Activated CD8-positive, alpha-beta memory T cell treated with anti-CD3 and anti-CD28 coated beads, Interleukin-2, amount 50 U/mL, for 4 hours (primary cell): ENCODE results near the gene SLC15A4.

ENCODE experiments used
- DNase-seq: peaks from one replicate; pipeline ENCODE4 v3.0.0-alpha.2; 2020

SLC15A4 gene

GRCh38 chr12:128792398-128792797 lies 31.4 kb downstream of the SLC15A4 start:
- DNase-seq = no peak

DNA sequence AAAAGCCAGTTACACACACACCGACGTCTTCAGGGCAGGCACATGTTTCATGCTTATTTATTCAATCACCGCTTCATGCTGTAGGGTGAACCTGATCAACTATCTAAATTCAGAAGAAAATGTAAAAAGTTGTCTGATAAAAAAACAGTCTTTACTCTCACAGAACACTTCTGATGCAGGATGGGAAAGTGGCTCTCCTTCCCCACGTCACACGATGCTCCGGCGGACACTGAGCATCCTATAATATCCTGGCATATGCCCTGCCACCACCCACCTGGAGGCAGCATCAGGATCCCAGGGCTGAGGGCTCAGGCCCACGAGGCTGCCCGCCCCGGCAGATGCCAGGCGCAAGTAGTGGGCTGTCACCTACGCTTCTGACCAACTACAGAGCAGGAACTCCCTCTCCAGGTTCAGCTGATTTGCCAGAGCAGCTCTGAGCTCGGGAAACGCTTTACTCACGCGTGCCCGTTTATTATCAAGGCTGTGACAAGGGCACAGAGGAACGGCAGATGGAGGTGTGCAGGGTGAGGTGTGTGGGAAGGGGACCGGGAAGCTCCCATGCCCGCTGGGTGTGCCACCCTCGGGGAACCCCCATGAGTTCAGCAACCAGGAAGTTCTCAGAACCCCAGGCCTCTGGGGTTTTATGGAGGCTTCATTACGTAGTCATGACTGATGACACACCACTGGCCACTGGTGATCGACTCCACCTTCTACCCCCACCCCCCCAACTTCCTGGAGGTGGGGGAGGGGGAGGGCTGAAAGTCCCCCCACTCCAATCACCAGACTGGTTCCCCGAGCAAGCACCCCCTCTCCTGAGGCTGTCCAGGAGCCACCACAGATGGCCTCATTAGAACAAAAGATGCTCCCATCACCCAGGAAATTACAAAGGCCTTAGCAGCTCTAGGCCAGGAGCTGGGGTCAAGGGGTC lies 32.1 kb downstream of the SLC15A4 start:
- DNase-seq = no peak

GRCh38 chr12:128790653-128791373 lies 32.9 kb downstream of the SLC15A4 start:
- no peak for DNase-seq

GRCh38 chr12:128790221-128790620 lies 33.5 kb downstream of the SLC15A4 start:
- DNase-seq = no peak

- no peak for DNase-seq
Measured at GRCh38 chr12:128789356-128789929, 34.3 kb downstream of the SLC15A4 start.

DNA sequence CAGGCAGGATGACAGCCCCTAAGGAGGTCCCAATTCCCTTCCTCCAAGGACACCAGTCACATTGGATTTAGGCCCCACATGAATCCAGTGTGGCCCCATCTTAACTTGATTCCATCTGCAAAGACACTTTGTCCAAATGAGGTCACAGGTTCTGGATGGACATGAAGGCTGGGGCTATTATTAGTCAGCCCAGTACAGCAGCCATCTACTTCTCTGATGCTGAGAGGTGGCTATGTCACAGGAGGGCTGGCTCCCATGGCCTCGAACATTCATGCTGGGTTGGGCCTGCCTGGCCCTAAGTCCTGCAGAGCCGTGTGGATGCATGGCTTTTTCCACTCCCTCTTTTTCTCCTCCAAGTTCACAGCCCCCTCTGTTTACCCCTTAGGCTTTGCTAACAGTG lies 35.9 kb downstream of the SLC15A4 start:
- DNase-seq = no peak

- no peak for DNase-seq
Measured at GRCh38 chr12:128786741-128787391, 36.9 kb downstream of the SLC15A4 start.

GRCh38 chr12:128784030-128784760 lies 39.6 kb downstream of the SLC15A4 start:
- DNase-seq = no peak

DNA sequence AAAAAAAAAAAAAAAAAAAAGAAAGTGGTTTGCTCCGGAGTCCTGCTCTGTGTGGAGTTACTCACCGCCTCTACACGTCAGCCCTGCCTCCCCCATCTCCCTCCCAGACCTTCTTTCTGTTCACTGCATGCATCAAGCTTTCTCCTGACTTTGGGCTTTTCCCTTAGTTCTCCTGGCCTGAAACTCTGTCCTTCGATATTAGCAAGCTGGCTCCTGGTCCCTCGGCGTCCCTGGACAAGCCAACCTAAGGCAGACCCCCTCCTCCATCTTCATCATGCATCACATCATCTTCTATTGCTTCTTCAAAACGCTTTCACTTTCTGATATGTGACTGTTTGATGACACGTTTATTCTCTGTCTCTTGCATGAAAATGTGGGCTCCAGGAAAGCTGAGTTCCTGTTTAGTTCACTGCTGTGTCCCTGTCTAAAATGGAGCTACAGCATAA lies 40.6 kb downstream of the SLC15A4 start:
- peak; percentile 23 for DNase-seq

DNA sequence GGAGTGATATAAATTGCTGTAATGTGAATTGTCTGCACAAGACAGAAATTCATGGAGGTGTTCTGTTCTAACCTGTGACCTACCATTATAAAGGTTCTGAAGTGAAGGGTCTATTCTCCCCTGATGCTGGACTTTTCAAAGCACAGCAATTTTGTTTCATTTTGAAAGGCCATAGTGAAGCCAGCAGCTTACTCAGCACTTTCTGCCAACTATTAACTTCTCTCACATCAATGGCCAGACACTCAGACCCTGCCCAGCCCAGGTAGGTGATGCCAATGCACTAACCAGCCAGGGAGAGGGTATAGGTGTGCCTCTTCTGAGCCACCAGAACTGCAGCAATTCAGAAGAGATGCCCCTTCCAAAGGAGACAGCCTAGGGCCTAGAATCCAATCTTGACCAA lies 43.9 kb downstream of the SLC15A4 start:
- no peak for DNase-seq

DNA sequence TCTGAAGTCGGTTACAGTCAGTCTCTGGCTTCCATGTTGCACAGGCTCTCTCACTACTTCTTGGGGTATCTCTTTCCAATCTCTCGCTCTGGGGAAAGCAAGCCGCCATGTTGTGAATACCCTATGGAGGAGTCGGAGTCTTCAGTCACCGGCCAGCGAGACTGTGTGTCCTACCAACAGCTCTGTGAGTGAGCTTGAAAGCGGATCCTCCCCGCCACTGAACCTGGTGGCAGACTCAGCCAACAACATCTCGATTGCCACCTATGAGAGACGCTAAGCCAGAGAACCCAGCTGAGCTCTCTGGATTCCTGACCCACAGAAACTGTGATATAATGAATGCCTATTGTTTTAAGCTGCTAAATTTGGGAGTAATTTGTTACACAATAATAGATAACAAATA lies 51.5 kb downstream of the SLC15A4 start:
- DNase-seq = no peak

DNA sequence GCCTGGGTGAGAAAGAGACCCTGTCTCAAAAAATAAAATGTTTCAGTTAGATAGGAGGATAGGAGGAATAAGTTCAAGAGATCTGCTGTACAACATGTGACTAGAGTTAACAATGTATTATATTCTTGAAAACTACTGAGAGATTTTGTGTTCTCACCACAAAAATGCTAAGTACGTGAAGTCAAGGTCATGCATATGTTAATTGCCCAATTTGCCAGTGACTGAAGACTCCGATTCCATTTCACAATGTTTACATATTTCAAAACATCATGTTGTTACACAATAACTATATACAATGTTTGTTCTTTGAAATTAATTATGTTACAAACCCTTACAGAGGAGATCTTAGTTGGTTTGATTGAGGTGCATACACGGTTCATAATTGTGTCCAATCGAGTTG lies 52.1 kb downstream of the SLC15A4 start:
- DNase-seq = no peak

DNA sequence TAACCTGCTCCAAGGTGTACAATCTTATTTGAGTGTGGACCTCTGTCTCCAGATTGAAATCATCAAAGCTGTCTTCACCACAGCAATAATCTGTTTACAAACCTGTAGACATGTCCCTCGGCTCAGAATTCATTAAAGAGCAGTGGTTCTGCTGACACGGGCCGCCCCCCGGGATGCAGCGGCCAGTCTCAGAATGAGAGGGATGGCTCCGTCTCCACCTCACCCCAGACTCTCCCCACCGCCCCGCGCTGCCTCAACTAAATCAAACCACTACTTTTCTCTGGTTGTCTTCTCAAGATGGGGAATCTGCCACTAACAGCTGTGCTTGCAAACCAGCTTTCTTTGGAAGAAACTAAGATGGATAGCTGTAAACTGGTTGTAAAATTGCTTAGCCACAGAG lies 56.2 kb downstream of the SLC15A4 start:
- DNase-seq = no peak

GRCh38 chr12:128766738-128767501 lies 56.8 kb downstream of the SLC15A4 start:
- no peak for DNase-seq

DNA sequence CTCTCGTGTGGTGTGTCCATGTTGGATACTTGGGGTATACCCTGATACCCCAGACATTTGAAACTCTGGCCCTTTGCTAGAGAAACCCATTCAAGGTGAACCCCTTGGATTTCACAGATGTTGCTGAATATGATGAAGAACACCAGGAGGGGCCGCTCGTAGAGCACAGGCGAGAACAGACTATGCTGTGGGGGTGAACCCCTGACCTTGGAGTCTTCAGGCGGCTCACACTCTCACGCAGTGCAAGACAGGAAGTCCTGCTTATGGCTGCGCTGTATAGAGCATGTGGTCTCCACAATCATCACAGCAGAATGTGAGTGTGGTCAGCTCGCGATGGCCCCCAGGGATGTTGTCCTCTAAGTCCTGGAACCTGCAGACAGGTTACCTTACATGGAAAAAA lies 60.4 kb downstream of the SLC15A4 start:
- no peak for DNase-seq

DNA sequence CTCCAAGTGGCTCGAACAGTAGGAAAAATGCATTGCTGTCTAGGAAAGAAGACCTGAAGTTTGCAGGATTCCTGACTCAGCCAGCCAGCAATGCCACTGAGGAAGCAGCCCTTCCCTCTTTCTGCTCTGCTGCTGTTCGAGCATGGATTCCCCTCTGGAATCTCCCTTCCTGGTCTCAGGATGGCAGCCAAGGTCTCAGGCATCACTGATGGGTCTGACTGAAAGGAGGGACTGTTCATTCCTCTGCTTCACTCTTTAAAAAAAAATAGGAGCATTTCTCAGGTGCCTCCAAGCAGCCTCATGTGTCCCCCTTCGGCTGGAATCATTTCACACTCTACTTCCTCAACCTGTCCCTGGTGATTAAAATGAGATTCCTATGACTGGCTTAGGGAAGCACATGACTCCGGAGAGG lies 62.4 kb downstream of the SLC15A4 start:
- no peak for DNase-seq

- no peak for DNase-seq
Measured at GRCh38 chr12:128755566-128755965, 68.2 kb downstream of the SLC15A4 start.

- no peak for DNase-seq
Measured at GRCh38 chr12:128754275-128754674, 69.5 kb downstream of the SLC15A4 start.

- DNase-seq = no peak
Measured at GRCh38 chr12:128753438-128753837, 70.3 kb downstream of the SLC15A4 start.

GRCh38 chr12:128752386-128752785 lies 71.4 kb downstream of the SLC15A4 start:
- DNase-seq = no peak

DNA sequence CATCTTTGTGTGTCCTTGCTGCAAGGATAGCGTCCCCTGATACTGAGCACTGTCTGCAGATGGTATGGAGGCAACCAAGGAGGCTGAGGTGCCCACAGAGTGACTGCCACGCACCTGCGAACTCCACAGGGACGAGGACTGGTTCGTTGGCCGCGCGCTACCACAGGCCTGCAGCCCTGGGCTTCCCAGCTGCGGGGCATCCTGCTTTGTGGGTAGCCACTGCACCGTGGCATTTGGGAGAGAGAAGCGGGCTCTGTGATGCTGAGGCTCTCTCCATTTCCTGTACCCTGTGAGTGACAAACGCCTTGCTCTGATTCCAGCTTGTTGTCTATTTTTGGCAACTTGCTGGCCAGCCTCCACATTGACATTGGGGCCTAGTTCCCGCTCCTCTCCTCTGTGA lies 76.3 kb downstream of the SLC15A4 start:
- no peak for DNase-seq
